Hippocampal formation (tissue), 2 donors: ENCODE data around the gene LURAP1L.

Source experiments
- DNase-seq, 2 donors: peaks; one replicate each; lab custom pipeline; 2025; lab: John Stamatoyannopoulos, UW

LURAP1L gene

GRCh38 chr9:12774861-12775678, at the start of gene LURAP1L:
Gene LURAP1L (plus strand): TSS chr9:12775020. CDS start chr9:12775716, 696 bp downstream.
- peak; percentile 26 to 81 for DNase-seq

GRCh38 chr9:12726795-12727194, 48.0 kb upstream of the LURAP1L start:
- DNase-seq, result no peak

DNA sequence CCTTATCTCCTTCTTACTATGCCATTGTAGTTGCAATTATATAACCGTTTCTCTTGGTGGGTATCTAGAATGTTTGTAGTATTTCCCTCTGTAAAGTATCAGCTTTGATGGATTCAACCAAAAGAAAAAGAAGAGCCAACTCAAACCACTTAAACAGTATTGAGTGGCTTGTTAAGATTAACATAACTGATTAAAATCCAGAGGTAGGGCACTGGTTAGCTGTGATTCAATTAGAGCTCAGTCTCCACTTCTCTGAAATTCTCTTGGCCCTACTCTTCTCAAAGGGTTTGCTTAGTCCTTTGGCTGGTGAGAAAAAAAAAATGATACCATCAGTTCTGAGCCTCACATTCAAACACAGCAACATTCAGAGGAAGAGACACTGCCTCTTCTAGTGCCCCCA, 44.6 kb upstream of the LURAP1L start:
- DNase-seq, result no peak

DNA sequence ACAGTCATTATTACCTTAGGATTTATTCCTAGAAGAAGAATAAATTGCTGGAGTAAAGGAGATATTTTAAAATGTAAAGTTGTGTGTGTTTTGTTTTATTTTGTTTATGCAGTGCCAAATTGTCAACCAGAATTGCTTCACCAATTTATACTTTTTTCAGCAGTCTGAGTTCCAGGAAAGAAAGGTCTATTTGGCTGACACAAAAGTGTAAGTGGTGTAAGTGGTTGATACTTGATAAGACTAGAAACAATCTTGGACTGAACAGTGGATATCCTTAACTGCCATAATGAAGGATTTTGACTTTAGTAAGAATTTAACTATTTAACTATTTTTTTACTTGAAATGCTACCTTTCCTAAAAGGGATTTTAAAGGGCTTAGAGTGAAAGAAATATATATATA, 43.9 kb upstream of the LURAP1L start:
- no peak for DNase-seq

GRCh38 chr9:12732971-12733370, 41.8 kb upstream of the LURAP1L start:
- no peak for DNase-seq

DNA sequence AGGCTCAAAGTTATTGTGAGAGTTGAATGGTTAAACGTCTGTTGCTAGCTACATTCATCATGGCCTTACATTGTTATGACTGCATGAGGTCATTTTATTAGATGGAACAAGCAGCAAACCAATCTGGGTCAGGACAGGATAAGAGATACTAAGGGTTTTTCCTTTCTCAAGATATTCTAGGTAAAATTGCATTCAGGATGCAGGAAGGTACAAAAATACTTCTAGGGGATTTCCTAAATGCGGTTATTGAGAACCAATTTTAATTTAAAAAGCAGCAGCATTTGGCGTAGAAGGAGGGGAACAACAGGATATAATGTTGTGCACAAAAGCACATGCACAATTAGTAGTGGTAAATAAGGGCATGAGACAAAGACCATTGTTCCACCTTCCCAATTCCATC, 39.2 kb upstream of the LURAP1L start:
- DNase-seq, result no peak

GRCh38 chr9:12737871-12738270, 36.9 kb upstream of the LURAP1L start:
- no peak for DNase-seq

GRCh38 chr9:12739014-12739652, 35.7 kb upstream of the LURAP1L start:
- DNase-seq, result no peak

DNA sequence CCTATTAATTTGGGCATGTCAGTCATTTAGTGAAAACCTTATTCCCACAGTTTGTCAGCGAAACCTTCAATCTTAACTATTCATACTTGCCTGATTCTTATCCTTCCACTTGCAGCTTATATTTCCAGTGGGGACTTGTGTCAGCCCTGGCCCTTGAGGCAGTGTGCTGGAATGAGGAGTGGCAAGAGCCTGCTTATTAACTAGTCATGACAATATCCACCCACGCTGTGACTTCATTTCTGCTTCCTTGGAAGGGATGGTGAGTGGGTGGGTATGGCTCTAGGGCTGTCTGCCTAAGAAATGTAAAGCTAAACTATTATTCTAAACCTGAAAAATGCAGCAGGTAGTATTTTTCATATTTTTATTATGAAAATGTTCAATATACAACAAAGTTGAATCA, 34.0 kb upstream of the LURAP1L start:
- no peak for DNase-seq

DNA sequence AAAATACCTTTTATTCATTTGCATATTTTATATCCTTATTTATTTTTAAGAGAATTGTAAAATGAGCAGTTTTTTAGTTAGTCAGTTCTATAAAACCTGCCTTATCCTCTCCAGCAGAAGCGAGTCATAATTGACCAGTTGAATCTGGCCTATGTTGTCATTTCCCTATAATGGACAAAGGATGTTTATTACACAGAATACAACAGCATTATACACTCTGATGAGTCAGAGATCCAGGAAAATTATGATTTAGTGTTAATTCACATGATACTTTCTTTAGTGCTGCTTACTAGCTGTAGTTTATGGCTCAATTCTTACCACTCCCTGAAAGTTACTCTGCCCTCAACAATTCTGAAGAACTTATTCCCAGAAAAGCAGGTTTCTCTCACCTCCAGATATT, 26.8 kb upstream of the LURAP1L start:
- DNase-seq, result no peak

DNA sequence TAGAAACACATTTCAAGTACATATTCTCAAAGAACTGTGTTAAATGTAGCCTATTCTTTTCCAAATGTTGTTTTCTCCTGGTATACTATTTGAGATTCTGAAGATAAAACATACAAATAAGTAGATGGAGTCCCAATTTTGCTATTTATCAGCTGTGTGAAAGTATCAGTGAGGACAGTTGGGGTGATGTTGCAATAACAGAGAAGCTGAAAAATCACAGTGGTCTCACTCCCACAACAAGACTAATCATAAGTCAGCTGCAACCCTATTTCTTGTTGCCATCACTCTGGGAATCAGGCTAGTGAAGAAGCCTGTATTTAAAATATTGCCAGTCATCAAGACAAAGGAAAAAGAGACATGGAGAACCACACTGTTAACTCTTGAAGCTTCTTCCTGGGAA, 25.9 kb upstream of the LURAP1L start:
- DNase-seq, result no peak

- DNase-seq, result no peak
Measured at GRCh38 chr9:12753931-12754330, 20.9 kb upstream of the LURAP1L start.

DNA sequence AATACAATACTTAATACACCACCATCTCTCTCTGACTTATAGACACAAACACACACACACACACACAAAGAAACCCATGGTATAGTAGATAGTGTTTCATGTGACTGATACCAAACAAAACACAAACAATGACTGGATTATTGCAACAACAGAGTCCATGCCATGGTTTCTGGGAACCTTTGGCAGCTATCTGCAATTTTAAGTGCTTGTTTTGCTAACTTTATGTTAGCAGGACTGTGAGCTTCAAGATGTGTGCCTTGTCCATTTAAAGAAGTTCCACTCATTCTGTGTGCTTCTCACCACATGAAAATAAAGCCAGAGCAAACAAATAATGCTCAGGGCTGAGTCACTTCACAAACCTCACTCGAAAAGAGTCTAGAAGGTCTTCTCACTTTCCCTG, 15.1 kb upstream of the LURAP1L start:
- peak in 1 of 2 donors; percentile 39 for DNase-seq

- no peak for DNase-seq
Measured at GRCh38 chr9:12760758-12761157, 14.1 kb upstream of the LURAP1L start.

DNA sequence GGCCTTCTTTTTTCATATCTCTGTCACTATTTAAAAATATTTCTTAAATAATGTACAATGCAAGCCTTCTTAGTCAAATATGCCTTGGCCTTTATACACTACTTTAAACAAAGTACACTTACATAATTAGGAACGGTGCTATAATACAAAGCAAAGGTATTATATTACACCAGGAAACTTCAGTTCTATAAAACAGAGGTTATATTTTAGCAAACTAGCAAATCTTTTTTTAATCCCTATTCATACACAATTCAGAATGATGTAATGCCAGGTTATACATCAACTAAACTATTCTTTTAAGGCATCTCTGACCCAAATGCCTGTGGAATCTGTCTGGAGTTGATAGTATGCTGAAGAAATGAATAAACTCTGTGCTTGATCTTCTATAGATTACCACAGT, 10.7 kb upstream of the LURAP1L start:
- DNase-seq, result no peak

GRCh38 chr9:12765088-12765798, 9.6 kb upstream of the LURAP1L start:
- no peak for DNase-seq

- DNase-seq, result no peak
Measured at GRCh38 chr9:12766357-12766756, 8.5 kb upstream of the LURAP1L start.

- DNase-seq, result no peak
Measured at GRCh38 chr9:12770261-12770660, 4.6 kb upstream of the LURAP1L start.

DNA sequence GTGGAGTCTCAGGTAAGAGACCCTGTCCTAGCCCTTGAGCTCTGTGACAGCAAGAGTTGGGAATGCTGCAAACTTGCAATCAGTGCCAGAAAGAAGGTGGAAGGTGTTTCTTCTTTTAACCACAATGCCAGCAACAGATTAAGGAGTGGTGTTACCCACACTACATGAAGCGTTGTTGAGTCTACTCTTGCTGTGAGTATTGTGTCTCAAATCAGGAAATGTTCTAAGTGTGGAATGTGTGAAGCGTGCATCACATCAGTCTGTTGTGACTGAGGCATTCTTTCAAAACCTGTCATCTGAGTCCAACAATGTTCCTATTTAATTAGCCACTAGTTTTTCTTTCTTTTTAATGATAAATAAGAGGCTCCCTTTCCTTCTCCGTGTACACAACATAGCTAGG, 2.9 kb upstream of the LURAP1L start:
- DNase-seq, result no peak

DNA sequence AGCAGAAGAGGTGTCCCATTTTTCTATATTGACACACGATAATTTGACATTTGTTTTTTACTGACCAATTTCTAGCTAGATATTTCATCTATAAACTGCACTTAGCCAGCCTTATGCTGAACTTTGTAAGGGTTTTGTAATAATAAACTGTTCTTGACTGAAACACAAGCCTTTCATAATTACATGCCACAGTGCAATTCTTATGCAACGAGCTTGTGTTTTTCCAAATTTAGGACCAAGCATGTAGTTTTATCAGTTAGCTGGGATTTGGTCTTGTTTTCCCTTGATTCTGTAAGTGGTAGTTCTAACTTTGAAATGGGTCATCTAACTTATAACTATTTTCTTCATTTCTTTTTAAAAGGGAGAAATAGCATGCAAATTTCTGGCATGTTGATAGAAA, 1.3 kb upstream of the LURAP1L start:
- DNase-seq, result no peak

DNA sequence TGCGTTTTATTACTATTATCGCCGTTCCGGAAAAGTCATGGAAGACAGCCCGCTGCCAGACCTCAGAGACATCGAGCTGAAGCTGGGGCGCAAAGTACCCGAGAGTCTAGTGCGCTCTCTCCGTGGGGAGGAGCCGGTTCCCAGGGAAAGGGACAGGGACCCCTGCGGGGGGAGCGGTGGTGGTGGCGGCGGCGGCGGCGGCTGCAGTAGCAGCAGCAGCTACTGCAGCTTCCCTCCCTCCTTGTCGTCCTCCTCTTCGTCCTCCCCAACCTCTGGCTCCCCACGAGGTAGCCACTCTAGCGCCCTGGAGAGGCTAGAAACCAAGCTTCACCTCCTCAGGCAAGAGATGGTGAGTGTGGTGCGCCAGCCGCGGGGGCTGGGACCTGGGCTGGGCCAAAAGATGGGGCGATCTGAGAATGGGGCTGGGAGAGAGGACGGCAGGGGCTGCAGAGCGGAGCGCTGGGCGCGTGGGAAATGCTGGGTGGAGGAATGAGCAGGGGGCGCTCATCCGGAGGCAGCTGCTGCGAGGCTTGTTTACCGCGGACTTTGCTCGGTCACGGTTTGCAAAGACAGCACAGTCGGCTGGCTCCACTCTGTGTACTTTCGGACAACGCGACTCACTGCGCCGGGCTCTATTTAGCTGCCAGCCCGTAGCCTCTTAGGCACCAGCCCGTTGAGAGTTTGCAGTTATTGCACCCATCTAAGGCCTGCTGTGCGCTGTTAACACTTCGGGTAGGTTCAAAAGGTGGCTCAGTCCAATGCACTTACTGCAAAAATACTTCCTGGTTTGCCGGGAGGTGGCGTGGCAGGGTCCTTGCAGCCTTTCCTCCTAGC, 1.1 kb downstream of the LURAP1L start:
- peak; percentile 63 to 73 for DNase-seq

DNA sequence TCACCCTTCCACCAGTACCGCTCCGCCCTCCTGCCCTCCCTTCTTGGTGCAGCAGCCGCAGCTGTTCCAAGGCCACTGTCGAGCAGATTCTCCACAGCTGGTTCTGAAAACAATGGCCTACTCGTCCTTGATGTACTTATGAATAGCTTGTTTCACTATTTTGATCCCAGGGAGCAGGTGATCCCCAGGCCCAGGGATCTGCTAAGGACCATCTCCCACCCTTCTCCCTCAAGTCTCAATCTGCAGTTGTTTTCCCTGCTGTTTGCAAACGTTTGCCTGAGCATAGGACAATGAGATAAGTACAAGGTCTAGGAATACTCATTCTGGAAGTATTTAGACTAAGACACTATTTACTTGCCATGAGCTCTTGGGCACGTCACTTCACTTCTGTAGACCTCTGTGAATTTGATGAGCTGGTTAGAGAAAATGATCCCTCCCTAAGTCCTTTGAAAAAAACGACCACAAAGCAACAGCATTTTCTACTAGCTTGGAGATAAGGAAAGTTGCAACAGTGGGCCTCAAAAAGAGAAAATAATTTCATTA, 1.8 kb downstream of the LURAP1L start:
- DNase-seq, result peak; percentile 76 to 88
